Measurements from ENCODE around the gene CDCA7L.

CDCA7L gene

DNA sequence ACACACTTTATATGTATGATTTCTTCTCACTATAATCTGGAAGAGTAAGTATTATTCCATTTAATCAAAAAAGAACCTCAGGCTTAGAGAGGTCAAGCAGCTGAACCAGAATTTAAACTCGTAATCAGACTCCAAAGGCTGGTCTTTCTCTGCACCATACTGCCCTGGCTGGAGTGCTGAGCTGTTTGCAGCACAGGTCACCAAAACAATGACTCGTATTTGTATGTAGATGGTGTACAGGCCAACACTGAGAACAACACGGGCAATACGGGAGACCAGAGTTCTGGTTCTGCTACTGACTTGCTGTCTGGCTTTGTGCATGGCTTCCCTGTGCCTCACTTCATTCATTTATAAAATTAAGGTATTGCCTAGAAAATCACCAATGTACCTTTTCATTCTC is 57.9 kb downstream of the CDCA7L start:
- no peak for TF ChIP-seq CTCF (conservative IDR thresholded peaks at IDR 0.05; ENCODE audit: low read length)
- TF ChIP-seq EZH2phosphoT487 (IDR thresholded peaks at IDR 0.05; ENCODE audit: borderline replicate concordance) = no peak
- Histone ChIP-seq H3K4me3 (ENCODE audit: low read length, poor library complexity, severe bottlenecking) (no peak overlapping the region), H3F3A (ENCODE audit: low read depth) (no peaks in the 10 kb centered on the region), H3K4me1 (ENCODE audit: insufficient read depth, low read length, poor library complexity, severe bottlenecking) (peaks cover 7% of the 10 kb centered on the region), H3K27me3 (ENCODE audit: insufficient read depth, low read length, poor library complexity, severe bottlenecking) (no peaks in the 10 kb centered on the region), H3K36me3 (ENCODE audit: insufficient read depth, low read length) (no peaks in the 10 kb centered on the region), H3K9me3 (ENCODE audit: insufficient read depth, low read depth, low read length) (no peaks in the 10 kb centered on the region), H3K4me2 (ENCODE audit: low read depth, low read length, poor library complexity, severe bottlenecking) (no peak overlapping the region), H2AFZ (ENCODE audit: low read length) (no peak overlapping the region), H3K79me2 (ENCODE audit: insufficient read depth, low read length) (no peaks in the 10 kb centered on the region), H4K20me1 (ENCODE audit: insufficient read depth, low read length, poor library complexity, severe bottlenecking) (no peaks in the 10 kb centered on the region), H3K9ac (ENCODE audit: low read depth, low read length, poor library complexity, severe bottlenecking) (no peak overlapping the region), H3K9me2 (replicated peaks; ENCODE audit: low read depth, low read length) (no peaks in the 10 kb centered on the region)

GRCh38 chr7:21887353-21887752 is 58.3 kb downstream of the CDCA7L start:
- no peak overlapping the region for H2AFZ ChIP-seq (ENCODE audit: low read length)
- H3K27me3 ChIP-seq (ENCODE audit: insufficient read depth, low read length, poor library complexity, severe bottlenecking) = no peaks in the 10 kb centered on the region
- no peaks in the 10 kb centered on the region for H4K20me1 ChIP-seq (ENCODE audit: insufficient read depth, low read length, poor library complexity, severe bottlenecking)
- TF ChIP-seq CTCF (conservative IDR thresholded peaks at IDR 0.05; ENCODE audit: low read length) (no peak), EZH2phosphoT487 (IDR thresholded peaks at IDR 0.05; ENCODE audit: borderline replicate concordance) (no peak)
- H3K9ac ChIP-seq (ENCODE audit: low read depth, low read length, poor library complexity, severe bottlenecking) = no peak overlapping the region
- no peaks in the 10 kb centered on the region for H3K9me2 ChIP-seq (replicated peaks; ENCODE audit: low read depth, low read length)
- H3F3A ChIP-seq (ENCODE audit: low read depth) = no peaks in the 10 kb centered on the region
- H3K4me3 ChIP-seq (ENCODE audit: low read length, poor library complexity, severe bottlenecking) = no peak overlapping the region
- H3K79me2 ChIP-seq (ENCODE audit: insufficient read depth, low read length) = no peaks in the 10 kb centered on the region
- peaks cover 7% of the 10 kb centered on the region for H3K4me1 ChIP-seq (ENCODE audit: insufficient read depth, low read length, poor library complexity, severe bottlenecking)
- H3K36me3 ChIP-seq (ENCODE audit: insufficient read depth, low read length) = no peaks in the 10 kb centered on the region
- no peak overlapping the region for H3K4me2 ChIP-seq (ENCODE audit: low read depth, low read length, poor library complexity, severe bottlenecking)
- H3K9me3 ChIP-seq (ENCODE audit: insufficient read depth, low read depth, low read length) = no peaks in the 10 kb centered on the region

- H3K27me3 ChIP-seq (ENCODE audit: insufficient read depth, low read length, poor library complexity, severe bottlenecking) = no peaks in the 10 kb centered on the region
- no peak overlapping the region for H3K9ac ChIP-seq (ENCODE audit: low read depth, low read length, poor library complexity, severe bottlenecking)
- H3K4me2 ChIP-seq (ENCODE audit: low read depth, low read length, poor library complexity, severe bottlenecking) = no peak overlapping the region
- no peaks in the 10 kb centered on the region for H3K36me3 ChIP-seq (ENCODE audit: insufficient read depth, low read length)
- H3K9me3 ChIP-seq (ENCODE audit: insufficient read depth, low read depth, low read length) = no peaks in the 10 kb centered on the region
- no peak overlapping the region for H3K4me3 ChIP-seq (ENCODE audit: low read length, poor library complexity, severe bottlenecking)
- no peaks in the 10 kb centered on the region for H3K79me2 ChIP-seq (ENCODE audit: insufficient read depth, low read length)
- TF ChIP-seq CTCF (conservative IDR thresholded peaks at IDR 0.05; ENCODE audit: low read length) (no peak), EZH2phosphoT487 (IDR thresholded peaks at IDR 0.05; ENCODE audit: borderline replicate concordance) (no peak)
- no peaks in the 10 kb centered on the region for H4K20me1 ChIP-seq (ENCODE audit: insufficient read depth, low read length, poor library complexity, severe bottlenecking)
- H3K4me1 ChIP-seq (ENCODE audit: insufficient read depth, low read length, poor library complexity, severe bottlenecking) = peaks cover 7% of the 10 kb centered on the region
- no peak overlapping the region for H2AFZ ChIP-seq (ENCODE audit: low read length)
- H3K9me2 ChIP-seq (replicated peaks; ENCODE audit: low read depth, low read length) = no peaks in the 10 kb centered on the region
- H3F3A ChIP-seq (ENCODE audit: low read depth) = no peaks in the 10 kb centered on the region
These were observed 59.3 kb downstream of the CDCA7L start for GRCh38 chr7:21886396-21886795.

All from Loucy (cell line).